Effector memory CD8-positive, alpha-beta T cell (primary cell): ENCODE measurements around the gene CNTN4.

Experiments used
- ATAC-seq: fragments of 150-1000 bp; cut with Tn5 transposase; replicated peaks from 2 replicates; pipeline ENCODE4 v1.10.0; 2021; ENCODE audit warnings: mild to moderate bottlenecking, moderate library complexity
- DNase-seq, 3 experiments: peaks; one replicate each; pipeline ENCODE4 v3.0.0; 2021
- H3K27ac Mint-ChIP-seq, 2 donors: one replicate each; pipeline ENCODE4 v1.8.0; 2022; ENCODE audit warnings: mild to moderate bottlenecking in 2 of 2, mixed read lengths in 2 of 2, moderate library complexity in 2 of 2
- H3K27me3 Mint-ChIP-seq, 2 donors: one replicate each; pipeline ENCODE4 v1.8.0; 2022; ENCODE audit warnings: mixed read lengths in 2 of 2
- H3K36me3 Mint-ChIP-seq: one replicate; pipeline ENCODE4 v1.8.0; 2022; ENCODE audit warnings: mild to moderate bottlenecking, moderate library complexity, mixed read lengths; ENCODE audit not compliant: insufficient read depth
- H3K4me1 Mint-ChIP-seq, 2 donors: one replicate each; pipeline ENCODE4 v1.8.0; 2022; ENCODE audit warnings: low read depth in 2 of 2, mixed read lengths in 2 of 2
- H3K4me3 Mint-ChIP-seq, 2 donors: one replicate each; pipeline ENCODE4 v1.8.0; 2022; ENCODE audit warnings: mild to moderate bottlenecking in 2 of 2, mixed read lengths in 2 of 2, moderate library complexity in 2 of 2
- H3K9me3 Mint-ChIP-seq, 2 donors: one replicate each; pipeline ENCODE4 v1.8.0; 2022; ENCODE audit warnings: mixed read lengths in 2 of 2

CNTN4 gene

DNA sequence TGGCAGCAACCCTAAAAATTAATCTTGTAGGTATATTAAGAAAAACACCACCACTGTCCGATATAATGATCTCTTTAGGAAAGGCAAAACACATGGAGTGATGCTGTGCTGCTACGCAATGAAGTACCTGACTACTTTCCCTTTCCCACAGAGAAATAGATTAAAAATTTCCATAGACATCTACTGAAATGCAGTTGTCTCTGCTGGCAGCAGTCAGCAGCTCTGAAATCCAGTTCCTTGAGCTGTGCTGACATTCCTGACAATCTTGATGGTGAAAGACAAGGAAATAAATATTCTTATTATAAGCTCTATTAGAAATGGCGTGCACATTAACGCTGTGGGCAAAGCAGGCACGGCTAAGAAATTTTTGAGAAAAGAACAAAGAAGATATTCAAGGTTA, 723.9 kb downstream of the CNTN4 start:
- no peak for DNase-seq
- H3K27ac Mint-ChIP-seq: no peak overlapping the region
- H3K4me3 Mint-ChIP-seq: no peak overlapping the region
- ATAC-seq: no peak
- H3K9me3 Mint-ChIP-seq: no peaks in the 10 kb centered on the region
- H3K4me1 Mint-ChIP-seq: no peaks in the 10 kb centered on the region
- no peaks in the 10 kb centered on the region for H3K27me3 Mint-ChIP-seq
- H3K36me3 Mint-ChIP-seq: no peaks in the 10 kb centered on the region

DNA sequence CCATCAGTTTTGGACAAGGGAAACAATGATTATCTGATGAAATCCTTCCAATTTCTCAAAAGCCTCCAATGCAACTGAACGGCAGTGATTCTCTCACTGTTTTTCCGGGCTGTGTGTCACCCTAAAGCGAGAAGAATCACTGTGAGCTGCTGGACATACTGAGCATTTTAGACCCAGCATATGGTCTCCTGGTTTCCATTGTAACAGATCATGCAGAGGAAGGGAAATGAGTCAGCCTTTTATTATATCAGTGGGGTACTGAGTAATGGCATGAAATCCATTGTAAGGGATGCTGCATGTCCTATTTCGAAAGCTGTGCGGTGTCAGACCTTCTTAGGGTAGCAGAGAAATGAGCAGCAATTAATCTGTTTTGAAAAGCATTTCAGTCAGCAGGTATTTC, 724.4 kb downstream of the CNTN4 start:
- DNase-seq (no peak), ATAC-seq (no peak)
- no peak overlapping the region for H3K4me3 Mint-ChIP-seq
- H3K4me1 Mint-ChIP-seq: no peaks in the 10 kb centered on the region
- H3K36me3 Mint-ChIP-seq: no peaks in the 10 kb centered on the region
- H3K9me3 Mint-ChIP-seq: no peaks in the 10 kb centered on the region
- H3K27ac Mint-ChIP-seq: no peak overlapping the region
- H3K27me3 Mint-ChIP-seq: peaks cover 0 to 4% of the 10 kb centered on the region in 2 donors

DNA sequence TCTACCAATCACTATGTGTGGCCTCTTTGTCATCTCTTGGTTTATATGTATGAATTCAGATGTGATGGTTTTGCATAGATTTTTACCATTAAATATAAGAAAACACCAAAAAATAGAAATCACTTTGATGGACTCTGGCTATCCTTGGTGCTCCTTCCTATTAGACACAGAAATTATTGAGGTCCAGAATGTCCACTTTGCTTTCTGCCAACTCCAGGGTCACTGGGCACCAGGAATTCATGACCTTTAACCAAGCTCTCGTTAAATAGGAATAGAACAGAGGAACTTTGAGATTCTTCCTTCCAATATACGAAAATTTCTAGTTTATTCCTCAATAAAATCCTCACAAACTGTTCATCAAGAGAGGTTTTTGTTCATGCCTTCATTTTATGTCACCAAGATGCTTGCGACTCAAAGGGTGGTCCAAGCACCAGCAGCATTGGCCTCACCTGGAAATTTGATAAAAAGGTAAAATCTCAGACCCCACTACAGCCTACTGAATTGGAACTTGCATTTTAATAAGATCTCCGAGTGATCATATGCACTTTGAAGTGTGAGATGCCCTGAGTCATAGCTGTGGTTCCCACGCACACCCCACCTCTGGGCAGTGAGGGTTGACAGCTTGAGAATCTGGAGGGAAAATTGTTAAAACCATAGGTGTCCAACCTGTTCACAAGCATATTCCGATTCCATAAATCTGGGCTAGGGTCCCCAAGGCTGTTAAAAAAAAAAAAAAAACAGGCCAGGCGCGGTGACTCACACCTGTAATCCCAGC, 725.0 kb downstream of the CNTN4 start:
- Mint-ChIP-seq H3K9me3 (no peaks in the 10 kb centered on the region), H3K27me3 (peaks cover 0 to 7% of the 10 kb centered on the region in 2 donors), H3K27ac (no peak overlapping the region), H3K4me3 (no peak overlapping the region), H3K4me1 (no peaks in the 10 kb centered on the region), H3K36me3 (no peaks in the 10 kb centered on the region)
- ATAC-seq (no peak), DNase-seq (no peak)

DNA sequence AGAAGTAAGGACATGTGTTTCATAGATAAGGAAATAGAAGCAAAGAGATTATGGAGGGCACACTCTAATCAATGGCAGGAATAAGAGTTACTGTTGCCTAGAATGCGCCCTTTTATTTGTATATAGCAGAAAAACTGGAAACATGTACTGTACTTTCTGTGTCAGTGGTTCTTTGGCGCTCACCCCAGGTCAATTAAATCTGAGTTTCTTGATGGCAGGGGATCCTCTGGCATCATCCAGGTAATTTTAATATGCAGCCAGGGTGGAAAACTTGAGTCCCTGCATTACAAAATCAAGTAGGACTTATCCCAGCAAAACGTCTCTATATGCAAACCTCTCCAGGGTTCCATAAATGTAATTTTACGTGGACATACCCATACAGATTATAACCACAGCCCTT, 727.4 kb downstream of the CNTN4 start:
- Mint-ChIP-seq H3K27ac (no peak overlapping the region), H3K9me3 (no peaks in the 10 kb centered on the region), H3K36me3 (no peaks in the 10 kb centered on the region), H3K4me3 (no peak overlapping the region), H3K4me1 (no peaks in the 10 kb centered on the region), H3K27me3 (peaks cover 0 to 7% of the 10 kb centered on the region in 2 donors)
- ATAC-seq (no peak), DNase-seq (no peak)

DNA sequence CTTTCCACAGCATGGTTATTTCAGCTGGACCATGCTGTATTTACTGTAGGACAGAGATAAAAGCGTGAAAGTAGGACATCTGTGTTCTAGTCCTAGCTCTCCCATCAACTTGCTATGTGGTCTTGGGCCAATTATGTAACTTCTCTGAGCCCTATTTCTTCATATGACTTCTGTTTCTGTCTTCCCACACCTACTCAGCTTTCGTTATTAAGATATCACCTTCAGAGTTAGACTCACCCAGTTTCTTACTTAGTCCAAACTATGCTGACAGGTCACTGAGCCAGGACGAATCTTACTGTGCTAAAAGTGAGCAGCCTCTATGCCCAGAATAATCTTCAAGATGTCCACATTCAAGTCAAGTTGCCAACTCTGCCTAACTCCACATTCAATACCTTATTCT, 727.8 kb downstream of the CNTN4 start:
- Mint-ChIP-seq H3K4me3 (no peak overlapping the region), H3K9me3 (no peaks in the 10 kb centered on the region)
- no peak for DNase-seq

DNA sequence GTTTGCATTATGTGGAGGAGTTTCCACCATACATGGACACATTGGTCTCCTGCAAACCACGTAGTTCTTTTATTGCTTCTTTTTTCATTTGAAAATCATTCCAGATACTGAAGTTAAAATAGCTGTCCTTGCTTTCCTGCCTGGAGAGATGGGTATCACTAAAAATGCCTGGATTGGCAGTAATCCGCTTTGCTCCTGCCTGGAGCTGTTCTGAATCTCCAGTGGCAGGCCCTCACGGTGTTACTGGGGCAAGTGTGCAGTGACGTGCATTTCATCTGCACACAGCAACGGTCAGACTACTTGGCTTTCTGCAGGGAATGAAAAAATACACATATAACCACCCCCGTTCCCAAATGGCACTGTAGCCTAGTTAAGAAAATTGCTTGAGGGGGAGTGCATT, 738.6 kb downstream of the CNTN4 start:
- Mint-ChIP-seq H3K36me3 (no peaks in the 10 kb centered on the region), H3K4me3 (no peak overlapping the region), H3K27me3 (peaks cover 0 to 5% of the 10 kb centered on the region in 2 donors), H3K9me3 (no peaks in the 10 kb centered on the region), H3K27ac (no peak overlapping the region), H3K4me1 (no peaks in the 10 kb centered on the region)
- DNase-seq (no peak), ATAC-seq (no peak)

More for the DNA sequence above, 727.8 kb downstream of the CNTN4 start:
- peaks cover 0 to 7% of the 10 kb centered on the region in 2 donors for H3K27me3 Mint-ChIP-seq
- no peak for ATAC-seq
- H3K4me1 Mint-ChIP-seq: no peaks in the 10 kb centered on the region
- no peaks in the 10 kb centered on the region for H3K36me3 Mint-ChIP-seq
- H3K27ac Mint-ChIP-seq: no peak overlapping the region

DNA sequence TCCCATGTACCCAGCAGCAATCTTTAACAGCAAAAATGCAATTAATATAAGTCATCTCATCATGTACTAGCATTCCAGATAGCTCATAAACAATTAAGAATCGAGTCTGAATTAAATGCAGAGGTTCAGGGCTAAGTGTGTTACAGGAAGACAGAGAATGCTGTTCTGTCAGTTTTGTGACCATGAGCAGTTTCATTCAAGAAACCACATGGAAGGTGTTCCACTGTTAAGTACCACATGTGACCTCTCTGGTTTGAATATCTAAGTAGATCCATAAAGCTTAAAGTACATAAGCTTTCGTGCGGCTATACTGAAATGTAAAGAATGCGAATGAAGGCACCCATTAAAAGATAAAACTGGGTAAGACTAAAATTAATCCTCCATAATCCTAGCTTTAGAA, 739.2 kb downstream of the CNTN4 start:
- Mint-ChIP-seq H3K27ac (no peak overlapping the region), H3K27me3 (no peaks in the 10 kb centered on the region), H3K9me3 (no peaks in the 10 kb centered on the region), H3K4me3 (no peak overlapping the region), H3K36me3 (no peaks in the 10 kb centered on the region), H3K4me1 (no peaks in the 10 kb centered on the region)
- no peak for DNase-seq
- ATAC-seq: no peak

DNA sequence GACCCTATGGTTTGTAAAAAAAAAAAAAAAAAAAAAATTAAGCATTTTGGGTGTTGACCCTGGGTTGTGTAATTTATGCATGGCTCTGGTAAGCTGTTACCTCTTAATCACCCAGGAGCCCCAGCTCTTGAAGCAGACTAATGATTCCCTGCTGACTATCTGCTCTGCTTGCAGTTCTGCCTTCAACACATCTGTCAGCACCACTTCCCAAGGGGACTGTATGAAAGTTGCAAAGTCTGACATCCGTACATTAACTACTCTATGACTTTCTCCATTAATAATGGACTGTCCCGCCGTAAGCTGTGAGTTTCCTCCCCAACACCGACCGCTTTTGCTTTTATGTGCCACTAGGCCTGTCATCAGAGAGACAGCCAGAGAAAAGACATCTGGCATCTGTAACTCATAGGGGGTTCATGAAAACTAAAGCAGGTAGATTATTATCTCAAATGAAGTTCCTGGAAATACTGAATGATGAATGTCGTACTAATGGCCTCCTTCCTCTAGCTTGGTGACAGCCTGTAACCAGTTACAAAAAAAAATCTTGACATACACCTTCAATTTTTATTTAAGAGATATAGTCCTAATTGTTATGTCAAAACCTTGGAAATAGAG, 740.0 kb downstream of the CNTN4 start:
- Mint-ChIP-seq H3K4me3 (no peak overlapping the region), H3K36me3 (no peaks in the 10 kb centered on the region), H3K27me3 (peaks cover 0 to 3% of the 10 kb centered on the region in 2 donors), H3K27ac (no peak overlapping the region), H3K9me3 (no peaks in the 10 kb centered on the region), H3K4me1 (no peaks in the 10 kb centered on the region)
- ATAC-seq (no peak), DNase-seq (no peak)

DNA sequence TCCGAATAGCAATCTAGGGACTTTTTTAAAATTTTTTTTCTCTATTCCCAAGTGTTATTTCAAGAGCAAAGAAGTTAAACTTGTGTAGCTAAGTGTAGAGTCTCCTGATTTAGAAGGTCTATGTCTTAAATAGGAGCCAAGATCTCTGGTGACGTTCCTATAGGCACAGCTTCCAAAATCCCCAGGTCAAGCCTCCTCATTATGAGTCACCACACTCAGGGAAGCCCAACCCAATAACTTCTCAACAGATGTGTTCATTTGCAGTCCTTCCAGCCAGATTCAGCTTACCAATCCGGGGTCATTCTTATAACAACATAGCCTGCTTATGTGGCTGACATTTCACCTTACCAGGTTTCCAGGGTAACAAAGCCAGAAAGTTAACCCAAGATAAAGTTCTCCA, 741.2 kb downstream of the CNTN4 start:
- Mint-ChIP-seq H3K27ac (no peak overlapping the region), H3K9me3 (no peaks in the 10 kb centered on the region), H3K27me3 (peaks cover 8 to 12% of the 10 kb centered on the region in 2 donors), H3K36me3 (no peaks in the 10 kb centered on the region), H3K4me1 (no peaks in the 10 kb centered on the region), H3K4me3 (no peak overlapping the region)
- DNase-seq (no peak), ATAC-seq (no peak)

DNA sequence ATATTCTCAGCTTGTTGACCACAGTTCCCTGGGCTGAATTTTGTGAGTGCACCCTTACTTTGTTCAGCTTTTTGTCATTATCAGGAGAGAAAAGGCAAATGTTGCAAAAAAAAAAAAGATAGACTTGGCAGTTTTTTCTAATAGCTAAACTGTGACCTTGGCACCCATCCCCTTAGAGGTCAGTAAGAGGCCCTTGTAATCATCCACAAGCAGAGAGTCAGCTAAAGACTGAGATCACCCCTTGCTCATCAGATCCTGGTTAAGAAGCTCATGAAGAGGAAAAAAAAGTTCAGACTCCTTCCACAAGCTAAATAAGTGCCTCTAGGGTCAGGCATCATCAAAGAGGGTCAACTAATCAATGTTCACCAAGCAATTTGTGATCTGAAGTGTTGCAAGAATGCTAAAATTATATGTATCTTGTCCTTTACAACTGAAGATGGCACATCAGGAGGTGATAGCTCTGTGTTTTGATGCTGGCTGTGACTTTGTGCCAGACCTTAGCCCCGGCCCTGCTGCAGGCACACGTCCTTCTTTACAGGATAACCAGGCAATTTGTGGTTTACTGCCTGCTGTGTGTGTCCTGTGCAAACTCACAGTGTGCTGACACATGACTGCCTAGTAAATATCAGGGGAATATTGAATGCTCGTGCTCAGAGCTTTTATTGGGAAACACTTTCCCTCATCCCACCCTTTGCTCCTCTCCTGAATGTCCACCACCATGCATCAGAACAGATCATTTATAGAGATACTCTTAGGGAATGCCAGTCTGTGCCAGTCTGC, 748.6 kb downstream of the CNTN4 start:
- H3K36me3 Mint-ChIP-seq: no peaks in the 10 kb centered on the region
- DNase-seq (no peak), ATAC-seq (no peak)
- no peaks in the 10 kb centered on the region for H3K9me3 Mint-ChIP-seq
- H3K4me1 Mint-ChIP-seq: peaks cover 0 to 3% of the 10 kb centered on the region in 2 donors
- no peak overlapping the region for H3K4me3 Mint-ChIP-seq
- H3K27ac Mint-ChIP-seq: no peak overlapping the region
- peaks cover 12 to 17% of the 10 kb centered on the region in 2 donors for H3K27me3 Mint-ChIP-seq

DNA sequence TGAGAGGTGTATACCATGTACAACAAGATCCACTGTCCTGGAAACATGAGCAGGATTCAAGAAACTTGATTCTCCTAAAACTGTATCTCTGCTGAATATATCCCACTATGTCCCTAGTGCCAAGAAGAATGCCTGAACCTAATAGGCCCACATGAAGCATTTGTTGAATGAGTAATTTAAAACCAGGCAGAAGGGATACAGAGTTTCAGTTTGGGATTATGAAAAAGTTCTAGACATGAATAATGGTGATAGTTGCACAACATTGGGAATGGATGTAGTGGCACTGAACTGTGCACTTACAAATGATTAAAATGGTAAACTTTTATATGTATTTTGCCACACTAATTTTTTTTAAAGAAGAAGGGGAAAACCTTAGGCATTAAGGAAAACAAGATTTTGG, 750.4 kb downstream of the CNTN4 start:
- H3K9me3 Mint-ChIP-seq: no peaks in the 10 kb centered on the region
- DNase-seq (no peak), ATAC-seq (no peak)
- H3K27me3 Mint-ChIP-seq: peaks cover 4 to 16% of the 10 kb centered on the region in 2 donors
- H3K27ac Mint-ChIP-seq: no peak overlapping the region
- peaks cover 0 to 3% of the 10 kb centered on the region in 2 donors for H3K4me1 Mint-ChIP-seq
- no peak overlapping the region for H3K4me3 Mint-ChIP-seq
- no peaks in the 10 kb centered on the region for H3K36me3 Mint-ChIP-seq

DNA sequence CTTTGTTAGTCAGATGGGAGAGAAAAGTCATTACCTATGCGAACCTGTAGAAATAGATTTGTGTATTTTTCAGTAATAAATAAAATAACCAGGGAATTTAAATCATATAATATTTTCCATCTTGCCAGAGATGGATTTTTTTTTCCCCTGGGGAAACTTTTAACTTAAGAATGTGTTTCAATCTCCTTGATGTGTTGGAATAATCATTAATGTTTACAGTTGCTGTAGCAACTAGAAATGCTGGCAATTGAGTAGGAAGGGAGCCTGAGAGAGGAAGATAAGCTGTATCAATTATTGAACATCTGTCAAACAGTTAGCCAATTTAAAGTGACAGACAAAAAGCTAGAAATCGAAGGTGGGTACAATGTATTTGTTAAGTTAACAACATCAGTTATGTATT, 752.0 kb downstream of the CNTN4 start:
- no peak for ATAC-seq
- H3K4me1 Mint-ChIP-seq: peaks cover 2 to 3% of the 10 kb centered on the region in 2 donors
- H3K4me3 Mint-ChIP-seq: no peak overlapping the region
- H3K9me3 Mint-ChIP-seq: no peaks in the 10 kb centered on the region
- peaks cover 0 to 10% of the 10 kb centered on the region in 2 donors for H3K27me3 Mint-ChIP-seq
- H3K27ac Mint-ChIP-seq: no peak overlapping the region
- no peak for DNase-seq
- no peaks in the 10 kb centered on the region for H3K36me3 Mint-ChIP-seq

DNA sequence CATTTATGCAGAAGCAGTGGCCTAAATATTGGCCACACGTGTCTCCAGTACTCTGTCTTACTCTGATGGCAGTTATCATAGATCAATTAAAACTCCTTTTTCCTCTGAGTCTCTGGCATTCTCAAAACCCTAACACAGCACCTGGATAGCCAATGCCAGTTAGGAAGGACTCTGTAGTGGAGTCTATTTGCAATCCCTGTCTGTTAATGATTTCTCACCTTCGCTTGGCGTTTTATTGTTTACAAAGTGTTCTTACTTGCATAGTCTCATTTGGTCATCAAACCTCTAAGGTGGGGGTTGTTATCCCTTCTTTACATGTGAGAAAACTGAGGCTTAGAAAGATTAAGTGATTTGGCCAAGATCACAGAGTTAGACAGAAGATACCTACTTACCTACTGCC, 752.7 kb downstream of the CNTN4 start:
- Mint-ChIP-seq H3K36me3 (no peaks in the 10 kb centered on the region), H3K4me3 (no peak overlapping the region), H3K27me3 (peaks cover 0 to 10% of the 10 kb centered on the region in 2 donors), H3K4me1 (peaks cover 8 to 9% of the 10 kb centered on the region in 2 donors), H3K9me3 (no peaks in the 10 kb centered on the region), H3K27ac (no peak overlapping the region)
- DNase-seq (no peak), ATAC-seq (no peak)

DNA sequence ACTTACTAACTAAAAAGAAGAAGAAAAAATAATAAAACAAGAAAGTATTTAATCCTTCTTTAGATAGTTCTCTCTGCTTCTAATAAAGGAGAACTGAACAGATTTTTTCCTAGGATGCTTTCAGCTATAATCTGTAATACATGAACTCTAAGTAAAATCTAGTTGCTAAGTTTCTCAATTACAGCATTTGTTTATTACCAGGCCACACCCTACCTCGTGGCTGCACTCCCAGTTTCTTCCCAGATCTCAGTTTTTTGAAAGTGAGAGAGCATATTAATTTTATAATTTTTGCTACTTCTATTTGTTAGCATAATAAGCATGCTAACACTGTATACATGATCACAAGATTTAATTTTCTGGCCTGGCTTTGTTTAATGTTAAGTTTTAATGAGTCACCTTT, 753.2 kb downstream of the CNTN4 start:
- Mint-ChIP-seq H3K27me3 (peaks cover 0 to 10% of the 10 kb centered on the region in 2 donors), H3K4me1 (peaks cover 13% of the 10 kb centered on the region in 2 donors), H3K4me3 (no peak overlapping the region), H3K9me3 (no peaks in the 10 kb centered on the region), H3K27ac (no peak overlapping the region), H3K36me3 (no peaks in the 10 kb centered on the region)
- DNase-seq (no peak), ATAC-seq (no peak)
